Pancreas (tissue), 10 donors: ENCODE measurements around the gene IMMT. TPM values are rescaled to one million over a fixed set of nuclear protein-coding genes. Genes with fewer than 3 reads are reported as not detected.
A peak's percentile ranks its signal among the peaks of the same experiment; 100 is the strongest.

Experiments
- ATAC-seq, 4 donors: fragments of 200-7000 bp; cut with Tn5 transposase; one replicate each; pipeline versions ENCODE4 v1.8.0 to v1.9.1; 2020; ENCODE audit warnings: mild to moderate bottlenecking in 4 of 4, moderate library complexity in 4 of 4
- DNase-seq, 6 donors: peaks; one replicate each; pipeline ENCODE4 v3.0.0-alpha.2; 2020
- FAIRE-seq: peaks from 2 replicates; lab custom pipeline; 2012; peaks lifted over from hg19 to GRCh38; lab: Jason Lieb, UNC
- H3K27ac ChIP-seq, 4 donors: fragments of 200-600 bp; sonication (generic); 1 replicate in 3 of 4; 2 replicates in 1 of 4; pipeline versions ENCODE4 v1.5.0 to v1.8.0; 2020
- H3K27me3 ChIP-seq, 4 donors: fragments of 200-600 bp; one replicate each; pipeline ENCODE4 v1.8.0; 2021
- H3K36me3 ChIP-seq, 3 donors: fragments of 200-600 bp; sonication (generic) in 1 of 3; one replicate each; pipeline versions ENCODE4 v1.5.0 to v1.8.0; 2020 to 2021
- H3K4me1 ChIP-seq, 3 donors: fragments of 200-600 bp; one replicate each; pipeline ENCODE4 v1.8.0; 2021
- H3K4me3 ChIP-seq, 4 donors: fragments of 200-600 bp; sonication (generic) in 2 of 4; one replicate each; pipeline versions ENCODE4 v1.5.0 to v1.8.0; 2020 to 2021
- H3K9me3 ChIP-seq, 4 donors: fragments of 200-600 bp; one replicate each; pipeline ENCODE4 v1.8.0; 2021
- CTCF ChIP-seq, 4 donors: fragments of 200-600 bp; sonication (generic) in 3 of 4; IDR thresholded peaks; one replicate each; pipeline versions ENCODE4 v1.5.0 to v1.8.0; 2021; ENCODE audit warnings: antibody characterized with exemption in 4 of 4
- WGBS, 2 donors: extraction: QIAGEN DNeasy Blood & Tissue Kit; methylation state at CpG; one replicate each; pipeline ENCODE4 v1.1.7; 2013; 5-methylcytosine and 5-hydroxymethylcytosine counted together
- intact Hi-C, 3 donors: fragments of 100-400 bp; cut with DNase I; formaldehyde crosslinking; loops; one replicate each; pipeline versions ENCODE4 v1.11.1 to v1.14.2; 2022
- polyA plus RNA-seq, 2 donors: library from polyadenylated mRNA; stranded (reverse); fragments of 200-250 nt; gene quantifications; one replicate each; pipeline ENCODE4 v1.2.3, GENCODE V29; 2013
- total RNA-seq, 6 donors: library from RNA; stranded (reverse); fragmentation: NEBNext Ultra II Directional in 4 of 6; extraction: Animal tissue kit (Norgen Biotek cat#: 25700) in 4 of 6; gene quantifications; one replicate each; pipeline versions ENCODE4 v1.2.1 to v1.2.4, GENCODE V29; 2021 to 2023
- donor health status: healthy with polysubstance abuse.
- donor health status: DM: no; HTN: no; CAD: no; lungs with moderate emphysema.
- donor health status: DM: no; HTN: no; CAD: no.
- donor health status: control.
- donor health status: control.
- donor health status: Bipolar disorder and iron deficiency.
- donor health status: DM: yes; HTN: yes; CAD: no.
- donor health status: DM: no; HTN: no; CAD: no.
- donor health status: DM: no; HTN: no; CAD: no.
- donor health status: DM: yes; HTN: yes; CAD: no.

The IMMT gene
- total and polyA plus RNA-seq, 8 donors: 18.1 to 44.5 (median 37.7) TPM

- H3K9me3 ChIP-seq: no peaks in the 10 kb centered on the region
- DNase-seq (no peak), ATAC-seq (no peak), FAIRE-seq (no peak)
- no peak overlapping the region for H3K4me3 ChIP-seq
- no peaks in the 10 kb centered on the region for H3K27me3 ChIP-seq
- intact Hi-C loops: no loop called here
- H3K36me3 ChIP-seq: no peaks in the 10 kb centered on the region
- H3K27ac ChIP-seq: no peak overlapping the region
- 92 to 93% methylated on average over 4 of the region's 4 CpGs for WGBS, 2 donors
- H3K4me1 ChIP-seq: peaks cover 0 to 16% (median 7%) of the 10 kb centered on the region in 3 donors
- TF ChIP-seq CTCF (IDR thresholded peaks at IDR 0.05): no peak
Measured at GRCh38 chr2:86218124-86218523, 22.9 kb upstream of the IMMT start.

GRCh38 chr2:86216575-86217555, 21.6 kb upstream of the IMMT start:
- no peaks in the 10 kb centered on the region for H3K36me3 ChIP-seq
- FAIRE-seq: no peak
- no peak for DNase-seq
- H3K27ac ChIP-seq: no peak overlapping the region
- no peak for TF ChIP-seq CTCF (IDR thresholded peaks at IDR 0.05)
- H3K27me3 ChIP-seq: no peaks in the 10 kb centered on the region
- 85 to 89% methylated on average over 13 of the region's 13 CpGs for WGBS, 2 donors
- peaks cover 0 to 13% (median 10%) of the 10 kb centered on the region in 3 donors for H3K4me1 ChIP-seq
- H3K4me3 ChIP-seq: no peak overlapping the region
- no peak for ATAC-seq
- intact Hi-C loops: no loop called here
- H3K9me3 ChIP-seq: no peaks in the 10 kb centered on the region

DNA sequence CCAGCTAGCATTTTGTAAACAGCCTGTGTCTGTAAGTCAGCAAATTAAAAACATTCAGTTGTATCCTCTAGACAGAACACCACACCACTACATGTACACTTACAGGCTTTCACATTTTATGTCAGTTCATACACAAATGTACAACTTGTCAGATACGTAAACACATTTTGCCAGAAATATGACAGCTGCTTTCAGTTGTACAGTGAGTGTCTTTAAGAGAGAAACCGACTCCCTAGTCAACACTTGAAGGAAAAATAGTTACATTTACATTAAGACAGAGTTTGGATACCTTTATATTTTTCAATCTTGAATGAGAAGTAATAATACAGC, 19.2 kb upstream of the IMMT start:
- H3K4me1 ChIP-seq: peaks cover 0 to 13% (median 10%) of the 10 kb centered on the region in 3 donors
- H3K36me3 ChIP-seq: peaks cover 0 to 21% (median 4%) of the 10 kb centered on the region in 3 donors
- TF ChIP-seq CTCF (IDR thresholded peaks at IDR 0.05): no peak
- no peaks in the 10 kb centered on the region for H3K27me3 ChIP-seq
- H3K27ac ChIP-seq: no peak overlapping the region
- intact Hi-C loops: no loop called here
- WGBS, 2 donors: 83 to 84% methylated on average over 2 of the region's 2 CpGs
- H3K4me3 ChIP-seq: no peak overlapping the region
- H3K9me3 ChIP-seq: no peaks in the 10 kb centered on the region
- no peak for ATAC-seq
- FAIRE-seq: no peak
- no peak for DNase-seq

DNA sequence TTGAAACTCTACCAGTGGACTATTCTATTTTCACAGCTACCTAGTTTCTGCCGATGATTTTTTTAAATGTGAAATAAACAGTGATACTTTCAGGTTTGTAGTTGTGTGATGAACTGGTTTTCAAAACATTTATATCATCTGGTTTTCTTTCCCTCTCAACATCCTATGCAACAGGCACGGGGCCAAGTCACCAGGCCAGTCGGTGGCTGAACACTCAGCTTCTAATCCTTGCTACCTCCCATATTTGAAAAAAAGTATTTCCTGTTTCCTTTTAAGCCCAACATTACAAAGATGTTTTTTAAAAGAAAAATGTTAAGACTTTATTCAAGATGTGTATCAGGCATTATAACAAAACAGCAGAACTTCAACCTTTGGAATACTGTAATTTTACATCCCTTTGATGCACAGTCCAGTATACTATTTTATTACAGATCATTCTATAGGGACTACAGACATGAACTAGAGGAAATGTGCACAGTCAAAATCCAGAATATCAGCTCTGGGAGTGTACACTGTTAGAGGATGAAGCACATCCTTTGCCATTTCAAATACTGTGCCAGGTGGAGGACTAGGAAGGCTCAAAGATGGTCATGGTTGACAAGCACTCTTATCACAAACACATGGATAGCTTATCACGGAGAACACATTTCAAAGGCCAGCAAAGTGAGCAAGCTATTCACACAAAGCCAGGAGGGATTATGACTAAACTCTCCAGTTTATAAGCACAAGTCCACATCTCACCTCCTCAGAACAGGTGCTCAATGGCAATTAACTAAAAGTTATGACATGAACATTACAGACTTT, 18.6 kb upstream of the IMMT start:
- DNase-seq (no peak), FAIRE-seq (no peak), ATAC-seq (peak in 3 of 4 donors; percentile 32 to 41 (median 39))
- peak overlapping the region in 1 of 4 donors; percentile 55 for H3K27ac ChIP-seq
- H3K4me1 ChIP-seq: peaks cover 0 to 13% (median 10%) of the 10 kb centered on the region in 3 donors
- WGBS, 2 donors: 30 to 36% methylated on average over 4 of the region's 4 CpGs
- H3K36me3 ChIP-seq: peaks cover 0 to 25% (median 4%) of the 10 kb centered on the region in 3 donors
- no peaks in the 10 kb centered on the region for H3K27me3 ChIP-seq
- TF ChIP-seq CTCF (IDR thresholded peaks at IDR 0.05): no peak
- intact Hi-C loops: no loop called here
- no peak overlapping the region for H3K4me3 ChIP-seq
- H3K9me3 ChIP-seq: no peaks in the 10 kb centered on the region
